GM21381 (cell line): ENCODE data around the gene KDM4C.
"Not testable (repeated sequence)": the region's sequence is repeated elsewhere in the genome, so short reads cannot be mapped to it uniquely, and the experiment has no call there.

Experiments used
- ATAC-seq: cut with Tn5 transposase; IDR thresholded peaks from one replicate; pipeline ENCODE4 v1.9.1; 2021; ENCODE audit warnings: mild to moderate bottlenecking, moderate library complexity; ENCODE audit not compliant: unreplicated experiment

KDM4C gene

GRCh38 chr9:7153566-7153965 is 395.8 kb downstream of the KDM4C start:
- ATAC-seq, result no peak

DNA sequence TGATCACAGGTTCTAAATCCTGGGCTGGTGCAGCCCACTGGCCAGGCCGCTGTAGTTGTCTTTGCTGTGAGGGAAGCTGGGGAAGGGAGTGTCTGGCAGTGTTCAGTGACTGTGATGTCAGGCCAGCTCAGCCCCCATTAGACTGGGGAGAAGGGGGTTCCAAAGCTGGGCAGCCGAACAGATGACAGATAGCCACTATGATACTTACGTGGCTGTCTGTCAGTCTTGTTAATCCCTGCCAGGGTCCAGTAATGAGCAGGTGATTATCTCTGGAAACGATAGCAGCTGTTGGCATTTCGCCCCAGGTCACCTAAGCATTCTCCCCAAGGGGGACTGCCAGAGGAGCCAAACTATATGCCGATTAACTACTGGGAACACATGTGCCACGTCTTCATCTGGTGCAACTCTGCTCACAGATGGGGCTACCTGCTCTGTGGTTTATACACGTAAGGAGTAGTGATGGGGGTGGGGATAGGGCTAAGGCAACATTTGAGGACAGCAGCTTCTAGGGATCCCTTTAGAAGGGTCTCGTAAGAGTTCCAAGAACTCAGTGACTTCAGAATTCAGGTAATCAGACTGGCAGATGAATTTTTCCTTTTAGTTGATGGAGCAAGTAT is 396.3 kb downstream of the KDM4C start:
- ATAC-seq, result no peak

DNA sequence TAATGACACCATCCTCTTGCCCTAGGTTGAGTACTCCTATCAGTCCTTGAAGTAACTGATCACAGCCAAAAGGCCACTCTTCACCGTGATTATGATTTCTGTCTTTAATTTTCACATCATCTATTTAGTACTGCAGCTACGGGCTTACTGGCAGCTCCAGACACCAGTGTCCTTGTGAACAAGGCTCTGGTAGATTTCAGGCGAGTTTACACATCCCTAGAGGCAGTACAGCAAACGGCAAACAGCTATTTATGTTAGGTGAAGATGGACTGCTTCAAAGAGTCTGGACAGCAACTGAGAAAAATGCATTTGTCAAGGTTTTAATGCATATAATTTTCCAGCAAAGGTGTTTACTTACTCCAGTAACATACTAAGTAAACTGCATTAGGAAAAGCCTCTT is 396.9 kb downstream of the KDM4C start:
- no peak for ATAC-seq

- no peak for ATAC-seq
Measured at GRCh38 chr9:7161469-7161868, 403.7 kb downstream of the KDM4C start.

DNA sequence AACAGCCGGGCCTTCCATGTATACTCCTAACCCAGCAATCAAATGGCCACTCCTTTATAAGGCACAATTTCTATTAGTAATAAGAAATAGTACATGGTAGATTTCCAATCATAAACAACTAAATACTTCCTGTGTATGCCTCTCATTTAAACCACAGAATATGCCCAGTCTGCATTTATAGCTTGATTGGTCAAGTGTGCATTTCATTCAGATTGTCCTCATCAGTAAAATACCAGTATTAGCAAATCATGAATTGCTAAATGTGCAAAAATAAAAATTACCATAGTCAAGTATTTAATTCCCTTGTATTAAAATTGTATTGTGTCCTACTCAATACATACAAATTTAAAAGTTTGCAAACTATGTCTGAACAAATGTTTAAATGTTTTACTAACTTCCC is 406.2 kb downstream of the KDM4C start:
- no peak for ATAC-seq

- no peak for ATAC-seq
Measured at GRCh38 chr9:7164440-7165330, 406.9 kb downstream of the KDM4C start.

DNA sequence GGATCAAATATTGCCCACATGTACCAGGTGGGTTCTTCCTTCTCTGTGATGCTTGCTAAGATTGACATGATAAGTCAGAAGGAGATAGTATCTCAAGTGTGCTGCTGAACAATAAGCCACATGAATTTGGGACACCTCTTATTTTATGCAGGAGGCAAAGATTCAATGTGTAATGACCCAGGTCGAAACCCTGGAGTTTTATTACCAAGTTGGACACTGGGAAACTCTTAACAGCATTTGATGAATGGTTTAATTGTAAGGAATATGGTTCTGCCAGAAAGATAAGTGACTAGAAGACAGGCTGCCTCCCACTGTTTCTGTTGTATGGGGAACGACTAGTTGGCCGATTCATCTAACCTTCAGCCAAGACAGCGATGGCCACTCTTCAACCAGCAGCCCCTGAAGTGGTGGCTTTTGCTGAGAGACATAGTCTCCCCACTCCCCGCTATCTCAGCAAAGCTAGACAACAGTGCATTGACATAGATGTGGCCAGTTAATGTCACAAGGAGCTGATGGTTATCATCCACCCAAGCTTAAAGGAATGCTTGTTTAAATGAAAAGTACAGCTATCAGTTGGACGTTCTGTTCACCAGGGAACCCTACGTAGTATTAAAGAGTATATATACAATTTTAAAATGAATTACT is 407.7 kb downstream of the KDM4C start:
- no peak for ATAC-seq

- no peak for ATAC-seq
Measured at GRCh38 chr9:7166074-7166473, 408.3 kb downstream of the KDM4C start.

DNA sequence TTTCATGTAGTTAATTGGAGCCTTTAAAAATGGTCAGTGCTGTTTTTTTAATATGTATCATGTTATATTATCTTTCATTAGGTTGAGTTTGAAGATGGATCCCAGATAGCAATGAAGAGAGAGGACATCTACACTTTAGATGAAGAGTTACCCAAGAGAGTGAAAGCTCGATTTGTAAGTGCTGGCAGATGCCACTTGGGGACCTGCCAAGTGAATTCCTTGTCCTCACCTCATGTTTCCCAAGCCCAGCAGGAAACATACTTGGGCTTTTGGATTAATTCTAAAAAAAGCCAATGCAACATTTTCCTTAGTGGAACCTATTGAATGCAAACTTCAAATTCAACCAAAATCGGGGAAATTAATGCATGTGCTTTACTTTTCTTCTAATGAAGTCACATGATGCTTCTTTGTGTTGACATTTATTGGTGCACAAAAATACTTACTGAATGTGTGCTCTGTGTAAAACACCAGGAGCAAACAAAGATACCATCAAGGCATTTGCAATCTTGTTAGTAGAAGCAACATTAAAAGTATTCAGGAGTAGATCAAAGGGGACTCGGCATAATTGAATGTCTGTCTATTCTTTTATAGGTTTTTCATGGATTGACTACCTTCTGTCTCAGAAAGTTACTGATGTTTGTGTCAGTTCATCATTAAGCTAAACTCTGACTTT is 412.1 kb downstream of the KDM4C start:
- no peak for ATAC-seq

DNA sequence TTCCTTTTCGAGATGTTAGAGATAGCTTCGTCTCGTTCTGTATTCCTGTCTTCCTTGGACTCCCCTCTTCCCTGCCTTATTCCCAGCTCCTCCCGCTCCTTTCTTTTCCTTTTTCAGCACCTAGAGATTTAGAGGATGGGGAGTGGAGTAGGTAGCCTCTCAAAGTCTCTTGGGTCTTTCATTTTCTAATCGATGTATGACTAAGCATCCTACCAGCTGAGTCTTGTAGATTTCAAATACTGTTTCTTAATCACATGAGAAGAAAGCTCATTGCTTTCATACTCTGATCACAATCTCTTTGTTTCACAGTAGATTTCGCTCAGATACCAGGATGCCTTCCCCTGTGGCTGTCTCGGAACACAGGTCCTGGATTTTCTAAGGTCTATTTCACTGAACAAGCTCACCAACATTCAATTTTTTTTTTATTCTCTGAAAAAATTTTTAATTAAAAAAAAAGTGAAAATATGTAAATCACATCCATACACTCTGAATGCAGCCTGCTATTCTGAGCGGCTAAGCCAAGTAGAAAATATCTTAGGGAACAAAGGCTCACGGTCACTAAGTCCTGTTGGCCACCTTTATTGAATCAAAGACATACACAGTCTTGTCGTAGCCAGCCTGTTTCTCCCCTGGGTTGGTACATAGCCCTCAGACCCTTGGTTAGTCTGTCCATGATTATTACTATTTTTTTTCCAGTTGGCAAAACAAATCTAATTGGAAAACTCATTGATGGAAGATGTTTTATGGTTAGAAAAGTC is 413.8 kb downstream of the KDM4C start:
- no peak for ATAC-seq

GRCh38 chr9:7172154-7173115 is 414.7 kb downstream of the KDM4C start:
- ATAC-seq, result no peak

- ATAC-seq, result no peak
Measured at GRCh38 chr9:7173139-7173538, 415.4 kb downstream of the KDM4C start.

GRCh38 chr9:7174301-7174700 is 416.5 kb downstream of the KDM4C start:
- ATAC-seq, result no peak

GRCh38 chr9:7174884-7175283 is 417.1 kb downstream of the KDM4C start:
- ATAC-seq, result no peak

GRCh38 chr9:7176561-7176960 is 418.8 kb downstream of the KDM4C start:
- no peak for ATAC-seq

- ATAC-seq, result no peak
Measured at GRCh38 chr9:7177383-7177782, 419.6 kb downstream of the KDM4C start.

- no peak for ATAC-seq
Measured at GRCh38 chr9:7178729-7179128, 421.0 kb downstream of the KDM4C start.

DNA sequence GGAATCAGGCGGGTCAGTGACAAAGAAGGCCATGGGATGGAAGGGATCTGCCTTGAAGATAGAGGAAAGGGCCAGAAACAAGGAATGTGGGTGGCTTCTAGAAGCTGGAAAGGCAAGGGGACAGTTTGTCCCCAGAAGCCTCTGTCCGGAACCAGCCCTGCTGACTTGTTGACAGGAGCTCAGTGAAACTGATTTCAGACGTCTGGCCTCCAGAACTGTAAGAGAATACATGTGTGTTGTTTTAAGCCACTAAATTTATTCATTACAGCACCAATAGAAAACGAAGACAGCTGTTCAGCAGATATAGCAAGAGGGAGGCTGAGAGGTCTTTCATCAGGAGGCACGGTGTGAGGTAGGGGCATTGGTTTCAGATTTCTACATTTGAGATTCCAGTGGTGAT is 422.5 kb downstream of the KDM4C start:
- ATAC-seq, result no peak

GRCh38 chr9:7183139-7183538 is 425.4 kb downstream of the KDM4C start:
- ATAC-seq, result not testable (repeated sequence)

- ATAC-seq, result no peak
Measured at GRCh38 chr9:7185612-7186011, 427.8 kb downstream of the KDM4C start.
